Adrenal gland (tissue), 12 donors: ENCODE measurements around the gene IGFN1. TPM values are rescaled to one million over a fixed set of nuclear protein-coding genes. Genes with fewer than 3 reads are reported as not detected.

ENCODE experiments used
- DNase-seq, 7 donors: peaks; one replicate each; pipeline ENCODE4 v3.0.0-alpha.2; 2019 to 2020
- H3K27ac ChIP-seq, 5 donors: fragments of 200-600 bp; sonication (generic) in 4 of 5; 1 replicate in 3 of 5; 2 replicates in 2 of 5; pipeline versions ENCODE4 v1.5.1 to v1.8.0; 2016 to 2020; ENCODE audit warnings: mild to moderate bottlenecking in 1 of 5
- H3K27me3 ChIP-seq: fragments of 200-600 bp; 2 replicates; pipeline ENCODE4 v1.8.0; 2021
- H3K36me3 ChIP-seq, 2 donors: fragments of 200-600 bp; replicated peaks in 1 of 2; 1 replicate in 1 of 2; 2 replicates in 1 of 2; pipeline versions ENCODE4 v1.5.1 to v1.8.0; 2018 to 2022
- H3K4me1 ChIP-seq, 2 donors: fragments of 200-600 bp; replicated peaks in 1 of 2; 1 replicate in 1 of 2; 2 replicates in 1 of 2; pipeline versions ENCODE4 v1.5.1 to v1.8.0; 2018 to 2021
- H3K4me3 ChIP-seq, 4 donors: fragments of 200-600 bp; sonication (generic) in 3 of 4; one replicate each; pipeline ENCODE4 v1.5.1; 2016 to 2018
- H3K9me3 ChIP-seq, 3 donors: fragments of 200-600 bp; sonication (generic) in 1 of 3; replicated peaks in 1 of 3; 1 replicate in 2 of 3; 2 replicates in 1 of 3; pipeline versions ENCODE4 v1.5.1 to v1.8.0; 2016 to 2021
- POLR2A ChIP-seq, 2 donors: fragments of 450-650 bp; IDR thresholded peaks; one replicate each; pipeline ENCODE4 v1.6.1; 2017; ENCODE audit warnings: antibody characterized with exemption in 2 of 2, mild to moderate bottlenecking in 2 of 2, moderate library complexity in 1 of 2
- WGBS, 4 donors: extraction: QIAGEN DNeasy Blood & Tissue Kit in 2 of 4; methylation state at CpG; one replicate each; pipeline versions ENCODE4 v1.1.5 to v1.1.7; 2013 to 2017; 5-methylcytosine and 5-hydroxymethylcytosine counted together
- intact Hi-C, 2 donors: fragments of 100-400 bp; cut with DNase I; formaldehyde crosslinking; loops; one replicate each; pipeline versions ENCODE4 v1.14.1 to v1.15.0; 2022 to 2023
- polyA plus RNA-seq, 3 donors: library from polyadenylated mRNA; stranded (reverse); fragments of 200-250 nt in 2 of 3; fragments of 350-450 nt in 1 of 3; fragmentation: Illumina TruSeq in 1 of 3; extraction: RNeasy Lipid Tissue Mini Kit (QIAGEN cat#74804) in 1 of 3; gene quantifications; one replicate each; pipeline ENCODE4 v1.2.3, GENCODE V29; 2013 to 2014
- total RNA-seq, 9 donors: library from RNA; depleted of rRNA in 4 of 9; stranded (reverse); fragments of >200 nt in 4 of 9; fragments of 120-200 nt in 1 of 9; fragmentation: NEBNext Ultra II Directional in 1 of 9; extraction: Animal tissue kit (Norgen Biotek cat#: 25700) in 1 of 9; gene quantifications; one replicate each; pipeline versions ENCODE4 v1.1.0 to v1.2.4, GENCODE V29; 2013 to 2023
- TF ChIP-seq, protein P1 (sequence below), 6 experiments: fragments of 450-650 bp in 4 of 6; fragments of 200-600 bp in 2 of 6; sonication (generic) in 1 of 6; IDR thresholded peaks; 1 replicate in 5 of 6; 2 replicates in 1 of 6; pipeline versions ENCODE4 v1.5.1 to v1.8.0; 2016 to 2021; ENCODE audit warnings: antibody characterized with exemption in 6 of 6, mild to moderate bottlenecking in 2 of 6, moderate library complexity in 1 of 6
- donor health status: healthy with polysubstance abuse.
- donor health status: Bipolar disorder and iron deficiency.
- donor health status: DM: yes; HTN: yes; CAD: no.
- donor health status: DM: no; HTN: no; CAD: no.
- donor health status: DM: no; HTN: no; CAD: no.
- donor health status: DM: yes; HTN: yes; CAD: no.

IGFN1 gene
- total and polyA plus RNA-seq, 12 donors: 0.09 to 3.0 (median 0.28) TPM; not detected in 3

DNA sequence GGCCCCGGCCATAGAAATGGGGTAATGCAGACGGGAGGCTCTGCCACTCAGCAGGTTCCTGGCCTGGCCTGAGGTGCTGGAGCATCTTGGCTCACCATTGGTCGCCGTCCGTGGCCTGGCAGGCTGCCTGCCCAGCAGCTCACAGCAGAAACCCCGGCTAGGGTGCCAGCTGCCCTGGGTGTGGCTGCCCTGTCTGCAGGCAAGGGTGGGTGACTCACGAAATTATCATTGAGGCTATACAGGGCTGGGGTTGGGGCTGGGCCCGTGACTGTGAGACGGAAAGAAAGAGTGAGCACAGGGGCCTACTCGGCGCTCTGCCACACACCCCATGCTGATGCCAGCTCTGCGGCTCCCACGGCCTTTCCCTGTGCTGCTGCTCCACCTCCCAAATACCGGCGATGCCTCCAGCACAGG is 84.6 kb downstream of the IGFN1 start:
- no peaks in the 10 kb centered on the region for H3K36me3 ChIP-seq
- H3K4me3 ChIP-seq: no peak overlapping the region
- WGBS, 4 donors: 74 to 82% (median 80%) methylated on average over 1 to 15 of the region's 15 CpGs
- no peaks in the 10 kb centered on the region for H3K4me1 ChIP-seq
- no peaks in the 10 kb centered on the region for H3K27me3 ChIP-seq
- peak in 2 of 7 donors; percentile 26 to 38 for DNase-seq
- H3K27ac ChIP-seq: no peak overlapping the region
- H3K9me3 ChIP-seq: no peaks in the 10 kb centered on the region
- TF ChIP-seq, protein P1, sequence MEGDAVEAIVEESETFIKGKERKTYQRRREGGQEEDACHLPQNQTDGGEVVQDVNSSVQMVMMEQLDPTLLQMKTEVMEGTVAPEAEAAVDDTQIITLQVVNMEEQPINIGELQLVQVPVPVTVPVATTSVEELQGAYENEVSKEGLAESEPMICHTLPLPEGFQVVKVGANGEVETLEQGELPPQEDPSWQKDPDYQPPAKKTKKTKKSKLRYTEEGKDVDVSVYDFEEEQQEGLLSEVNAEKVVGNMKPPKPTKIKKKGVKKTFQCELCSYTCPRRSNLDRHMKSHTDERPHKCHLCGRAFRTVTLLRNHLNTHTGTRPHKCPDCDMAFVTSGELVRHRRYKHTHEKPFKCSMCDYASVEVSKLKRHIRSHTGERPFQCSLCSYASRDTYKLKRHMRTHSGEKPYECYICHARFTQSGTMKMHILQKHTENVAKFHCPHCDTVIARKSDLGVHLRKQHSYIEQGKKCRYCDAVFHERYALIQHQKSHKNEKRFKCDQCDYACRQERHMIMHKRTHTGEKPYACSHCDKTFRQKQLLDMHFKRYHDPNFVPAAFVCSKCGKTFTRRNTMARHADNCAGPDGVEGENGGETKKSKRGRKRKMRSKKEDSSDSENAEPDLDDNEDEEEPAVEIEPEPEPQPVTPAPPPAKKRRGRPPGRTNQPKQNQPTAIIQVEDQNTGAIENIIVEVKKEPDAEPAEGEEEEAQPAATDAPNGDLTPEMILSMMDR (IDR thresholded peaks at IDR 0.05): no peak
- no peak for TF ChIP-seq POLR2A (IDR thresholded peaks at IDR 0.05)
- intact Hi-C loops: no loop called here

DNA sequence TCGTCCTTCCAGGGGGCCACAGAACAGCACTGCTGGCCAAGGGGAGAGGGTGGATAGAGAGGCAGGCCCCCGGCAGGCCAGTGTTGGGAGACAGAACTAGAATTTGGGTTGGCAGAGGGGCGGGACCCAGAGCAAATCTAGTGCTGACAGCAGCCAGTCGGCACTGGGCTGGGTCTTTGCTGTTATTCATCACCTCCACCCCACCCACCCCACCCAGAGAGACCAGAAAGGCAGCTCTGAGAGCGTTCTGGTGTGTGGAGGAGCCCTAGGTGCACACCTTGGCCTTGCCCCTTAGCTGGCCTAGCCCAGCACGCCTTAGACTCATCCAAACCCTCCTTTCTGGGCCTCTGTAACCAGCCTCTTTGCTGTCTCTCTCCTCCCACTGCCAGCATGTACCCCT is 86.3 kb downstream of the IGFN1 start:
- no peak for TF ChIP-seq POLR2A (IDR thresholded peaks at IDR 0.05)
- TF ChIP-seq, protein P1 (IDR thresholded peaks at IDR 0.05): no peak
- DNase-seq: no peak
- H3K4me1 ChIP-seq: no peaks in the 10 kb centered on the region
- H3K9me3 ChIP-seq: no peaks in the 10 kb centered on the region
- intact Hi-C loops: no loop called here
- 86 to 93% (median 91%) methylated on average over 4 to 6 of the region's 6 CpGs for WGBS, 4 donors
- H3K4me3 ChIP-seq: no peak overlapping the region
- peaks cover 6% of the 10 kb centered on the region for H3K27me3 ChIP-seq
- no peaks in the 10 kb centered on the region for H3K36me3 ChIP-seq
- no peak overlapping the region for H3K27ac ChIP-seq

DNA sequence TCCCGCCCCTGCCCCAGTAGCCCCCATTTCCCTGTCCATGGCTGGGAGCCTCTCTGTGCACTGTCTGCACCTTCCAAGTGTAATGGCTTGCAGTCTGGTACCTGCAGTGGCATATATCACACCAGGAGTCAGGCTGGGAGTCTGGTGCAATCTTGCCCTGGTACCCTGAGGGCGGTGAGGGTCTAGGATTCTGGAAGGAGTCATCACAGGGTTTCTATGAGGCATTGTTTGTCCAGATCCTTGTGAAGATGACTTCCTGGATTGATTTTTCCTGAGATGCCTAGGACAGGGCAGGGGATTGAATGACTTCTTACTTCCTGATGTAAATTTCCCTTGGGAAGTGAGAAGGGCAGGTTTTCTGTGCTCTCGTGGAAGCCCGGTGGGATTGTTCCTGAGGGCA is 86.8 kb downstream of the IGFN1 start:
- no peak for TF ChIP-seq POLR2A (IDR thresholded peaks at IDR 0.05)
- TF ChIP-seq, protein P1 (IDR thresholded peaks at IDR 0.05): no peak
- no peaks in the 10 kb centered on the region for H3K36me3 ChIP-seq
- H3K27me3 ChIP-seq: peaks cover 6% of the 10 kb centered on the region
- no peaks in the 10 kb centered on the region for H3K4me1 ChIP-seq
- 73 to 84% (median 79%) methylated on average over 3 to 4 of the region's 4 CpGs for WGBS, 4 donors
- DNase-seq: no peak
- intact Hi-C loops: no loop called here
- H3K4me3 ChIP-seq: no peak overlapping the region
- no peaks in the 10 kb centered on the region for H3K9me3 ChIP-seq
- no peak overlapping the region for H3K27ac ChIP-seq

Other genes starting within 250 kb of the IGFN1 start
- gene KIF21B, start 167.1 kb upstream of the IGFN1 start, total RNA-seq: 1 to 10 TPM in 8 of 9 donors, under 1 TPM in 1; 0.28 to 2.8 (median 1.3) TPM
- gene KIF21B, start 167.1 kb upstream of the IGFN1 start, polyA plus RNA-seq: 1 to 10 TPM in 1 of 3 donors, under 1 TPM in 2; 0.40 to 1.7 (median 0.57) TPM
- under 1 TPM in 2 of 9 donors, not detected in 7; under 0.01 to 0.07 TPM for gene CACNA1S, start 78.4 kb upstream of the IGFN1 start, total RNA-seq
- not detected for gene CACNA1S, start 78.4 kb upstream of the IGFN1 start, polyA plus RNA-seq
- not detected for gene ASCL5, start 63.6 kb upstream of the IGFN1 start, total RNA-seq
- under 1 TPM in 1 of 3 donors, not detected in 2; 0.10 TPM for gene ASCL5, start 63.6 kb upstream of the IGFN1 start, polyA plus RNA-seq
- 100 to 1,000 TPM in 8 of 9 donors, 10 to 100 TPM in 1; 99.0 to 283 (median 137) TPM for gene TMEM9, start 36.4 kb upstream of the IGFN1 start, total RNA-seq
- 100 to 1,000 TPM in 2 of 3 donors, 10 to 100 TPM in 1; 78.5 to 115 (median 100) TPM for gene TMEM9, start 36.4 kb upstream of the IGFN1 start, polyA plus RNA-seq
- gene PKP1, start 92.7 kb downstream of the IGFN1 start, total RNA-seq: under 1 TPM in 7 of 9 donors, not detected in 2; 0.06 to 0.42 (median 0.26) TPM
- under 1 TPM; 0.08 to 0.98 (median 0.11) TPM for gene PKP1, start 92.7 kb downstream of the IGFN1 start, polyA plus RNA-seq
- 10 to 100 TPM in 1 of 9 donors, 1 to 10 TPM in 4, under 1 TPM in 2, not detected in 2; 0.39 to 10.5 (median 1.8) TPM for gene TNNT2, start 186.9 kb downstream of the IGFN1 start, total RNA-seq
- 10 to 100 TPM; 10.3 to 37.3 (median 14.0) TPM for gene TNNT2, start 186.9 kb downstream of the IGFN1 start, polyA plus RNA-seq
- gene LAD1, start 208.5 kb downstream of the IGFN1 start, total RNA-seq: under 1 TPM in 3 of 9 donors, not detected in 6; 0.11 to 0.61 (median 0.54) TPM
- gene LAD1, start 208.5 kb downstream of the IGFN1 start, polyA plus RNA-seq: under 1 TPM in 2 of 3 donors, not detected in 1; 0.08 to 0.17 TPM
- 1 to 10 TPM in 1 of 9 donors, under 1 TPM in 2, not detected in 6; 0.14 to 4.3 (median 0.22) TPM for gene TNNI1, start 230.9 kb downstream of the IGFN1 start, total RNA-seq
- under 1 TPM in 1 of 3 donors, not detected in 2; 0.27 TPM for gene TNNI1, start 230.9 kb downstream of the IGFN1 start, polyA plus RNA-seq